Omental fat pad (tissue), 4 donors: ENCODE measurements around the gene UBE2J2. TPM values are rescaled to one million over a fixed set of nuclear protein-coding genes. Genes with fewer than 3 reads are reported as not detected.

ENCODE experiments used
- ATAC-seq: fragments of 150-250 bp; one replicate; pipeline ENCODE4 v1.9.1; 2016; ENCODE audit warnings: mild to moderate bottlenecking, moderate library complexity; ENCODE audit not compliant: low FRiP score
- DNase-seq: peaks from one replicate; pipeline ENCODE4 v3.0.0-alpha.2; 2019; ENCODE audit warnings: low spot score
- CTCF ChIP-seq, 3 donors: fragments of 450-650 bp; IDR thresholded peaks; one replicate each; pipeline ENCODE4 v1.5.1; 2016 to 2017; ENCODE audit warnings: antibody characterized with exemption in 3 of 3, mild to moderate bottlenecking in 3 of 3, moderate library complexity in 2 of 3
- total RNA-seq, 4 donors: library from RNA; depleted of rRNA; stranded (reverse); fragments of >200 nt; gene quantifications; one replicate each; pipeline ENCODE4 v1.1.0, GENCODE V29; 2016

The UBE2J2 gene
- total RNA-seq, 4 donors from 2014 or later: 30.4 to 50.3 (median 42.9) TPM

GRCh38 chr1:1233567-1233892 is 40.1 kb downstream of the UBE2J2 start:
- ATAC-seq: no peak
- no peak for TF ChIP-seq CTCF (IDR thresholded peaks at IDR 0.05)
- DNase-seq: no peak

DNA sequence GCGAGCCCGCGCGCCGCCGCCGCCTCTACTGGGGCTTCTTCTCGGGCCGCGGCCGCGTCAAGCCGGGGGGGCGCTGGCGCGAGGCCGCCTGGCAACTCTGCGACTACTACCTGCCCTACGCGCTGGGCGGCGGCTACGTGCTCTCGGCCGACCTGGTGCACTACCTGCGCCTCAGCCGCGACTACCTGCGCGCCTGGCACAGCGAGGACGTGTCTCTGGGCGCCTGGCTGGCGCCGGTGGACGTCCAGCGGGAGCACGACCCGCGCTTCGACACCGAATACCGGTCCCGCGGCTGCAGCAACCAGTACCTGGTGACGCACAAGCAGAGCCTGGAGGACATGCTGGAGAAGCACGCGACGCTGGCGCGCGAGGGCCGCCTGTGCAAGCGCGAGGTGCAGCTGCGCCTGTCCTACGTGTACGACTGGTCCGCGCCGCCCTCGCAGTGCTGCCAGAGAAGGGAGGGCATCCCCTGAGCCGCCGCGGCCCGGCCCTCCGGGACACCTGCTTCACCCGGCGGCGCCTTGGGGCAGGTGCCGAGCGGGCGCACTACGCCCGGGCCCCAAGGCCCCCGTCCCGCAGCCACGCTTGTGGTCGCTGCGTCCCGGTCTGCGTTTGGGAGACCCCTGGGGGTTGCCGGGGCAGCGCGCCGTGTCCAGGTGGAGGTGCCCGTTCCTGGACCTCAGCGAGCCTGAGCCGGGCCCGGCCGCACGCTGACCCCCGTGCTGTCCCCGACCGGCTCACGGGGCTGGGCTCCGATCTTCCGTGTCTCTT is 40.7 kb downstream of the UBE2J2 start:
- DNase-seq (no peak), ATAC-seq (no peak)
- TF ChIP-seq CTCF (IDR thresholded peaks at IDR 0.05): no peak

GRCh38 chr1:1232208-1232795 is 41.4 kb downstream of the UBE2J2 start, which contains the start of gene B3GALT6:
B3GALT6 (plus strand) TSS chr1:1232237; CDS start chr1:1232279, 42 bp downstream.
- no peak for DNase-seq
- no peak for TF ChIP-seq CTCF (IDR thresholded peaks at IDR 0.05)
- no peak for ATAC-seq

DNA sequence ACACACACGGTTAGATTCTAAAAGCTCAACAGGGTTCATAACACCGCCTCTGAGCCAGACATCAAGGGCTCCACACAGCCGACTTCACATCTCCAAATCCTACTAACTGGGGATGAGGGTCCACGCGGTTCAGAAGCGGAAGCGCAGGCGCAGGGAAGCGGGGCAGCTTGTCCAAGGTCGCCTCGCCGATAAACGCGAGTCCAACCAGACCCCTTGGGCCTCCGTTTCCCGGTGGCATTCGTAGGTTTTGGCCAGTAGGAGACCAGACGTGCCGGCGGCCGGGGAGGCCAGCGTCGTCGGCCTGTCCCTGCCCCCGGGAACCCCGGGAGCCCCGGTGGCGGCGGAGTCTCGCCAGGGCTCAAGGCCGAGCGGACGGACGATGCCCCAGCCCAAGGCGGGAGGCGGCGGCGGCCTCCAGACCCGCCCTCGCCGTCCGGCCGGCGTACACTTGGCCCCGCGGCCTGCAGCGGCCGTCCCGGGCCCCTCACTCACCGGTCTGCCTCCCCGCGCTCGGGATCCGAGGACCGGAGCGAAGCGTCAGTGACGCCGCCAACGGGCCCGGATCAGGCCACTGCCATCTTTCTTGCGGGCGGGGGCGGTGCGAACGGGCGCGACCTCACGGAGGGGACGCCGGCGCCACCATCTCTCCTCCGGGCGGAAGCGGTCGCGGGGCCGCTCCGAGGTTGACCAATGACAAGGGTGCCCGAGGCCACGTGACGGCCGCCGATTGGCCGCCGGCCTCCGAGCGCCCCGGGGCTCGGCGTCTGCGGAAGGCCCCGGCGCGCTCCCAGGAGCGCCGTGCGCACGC is 42.0 kb downstream of the UBE2J2 start, which contains the start of gene SDF4:
Gene SDF4, minus strand, starts transcription at position 602 of the 808 bp plus-strand sequence. CDS start 3,229 bp downstream, outside the sequence.
- DNase-seq (peak; percentile 79), ATAC-seq (peak; percentile 92)
- no peak for TF ChIP-seq CTCF (IDR thresholded peaks at IDR 0.05)

- DNase-seq: no peak
- TF ChIP-seq CTCF (IDR thresholded peaks at IDR 0.05): no peak
- ATAC-seq: no peak
These were observed 42.8 kb downstream of the UBE2J2 start for GRCh38 chr1:1230656-1231399.

GRCh38 chr1:1229770-1230169 is 43.9 kb downstream of the UBE2J2 start:
- no peak for DNase-seq
- ATAC-seq: no peak
- TF ChIP-seq CTCF (IDR thresholded peaks at IDR 0.05): no peak
